Measurements from ENCODE around the gene ITGA6. TPM values are rescaled to one million over a fixed set of nuclear protein-coding genes. Genes with fewer than 3 reads are reported as not detected.
"Not testable (repeated sequence)": the region's sequence is repeated elsewhere in the genome, so short reads cannot be mapped to it uniquely, and the experiment has no call there.

The ITGA6 gene
- polyA plus RNA-seq, 1 donor from 2014 or later, result 14.4 TPM

DNA sequence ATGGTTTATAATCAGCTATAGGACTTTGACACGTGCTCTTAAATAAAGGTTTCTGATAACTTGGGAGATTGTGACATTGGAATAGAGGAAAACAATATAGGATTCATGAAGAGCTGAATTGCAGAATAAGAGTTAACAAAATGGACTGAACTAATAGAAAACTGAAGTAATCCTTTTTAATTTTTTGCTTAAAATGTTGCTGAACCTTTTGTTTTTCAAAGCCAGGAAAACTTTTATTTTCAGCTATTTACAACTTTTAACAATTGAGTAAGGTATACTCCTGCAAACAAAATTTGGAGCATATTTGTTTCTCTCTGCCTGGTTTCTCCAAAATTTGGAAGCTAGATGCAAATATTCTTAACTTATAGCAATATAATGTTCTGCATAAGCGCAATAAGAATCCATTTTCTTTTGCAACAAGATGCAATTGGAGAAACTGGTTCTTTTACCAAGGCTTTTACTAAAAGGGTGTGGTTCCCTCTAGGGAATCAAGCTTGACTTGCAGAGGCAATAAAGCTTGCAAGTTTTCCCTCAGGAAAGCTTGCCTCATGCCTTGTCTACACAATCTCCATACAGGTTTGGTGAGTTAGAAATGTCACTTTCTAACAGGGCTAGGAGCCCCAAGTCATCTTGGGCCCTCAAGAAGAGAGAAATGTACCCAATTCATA lies 118.2 kb downstream of the ITGA6 start:
- TF ChIP-seq EP300 (conservative IDR thresholded peaks at IDR 0.05; ENCODE audit: poor library complexity, severe bottlenecking), result no peak
- TF ChIP-seq, protein P1, sequence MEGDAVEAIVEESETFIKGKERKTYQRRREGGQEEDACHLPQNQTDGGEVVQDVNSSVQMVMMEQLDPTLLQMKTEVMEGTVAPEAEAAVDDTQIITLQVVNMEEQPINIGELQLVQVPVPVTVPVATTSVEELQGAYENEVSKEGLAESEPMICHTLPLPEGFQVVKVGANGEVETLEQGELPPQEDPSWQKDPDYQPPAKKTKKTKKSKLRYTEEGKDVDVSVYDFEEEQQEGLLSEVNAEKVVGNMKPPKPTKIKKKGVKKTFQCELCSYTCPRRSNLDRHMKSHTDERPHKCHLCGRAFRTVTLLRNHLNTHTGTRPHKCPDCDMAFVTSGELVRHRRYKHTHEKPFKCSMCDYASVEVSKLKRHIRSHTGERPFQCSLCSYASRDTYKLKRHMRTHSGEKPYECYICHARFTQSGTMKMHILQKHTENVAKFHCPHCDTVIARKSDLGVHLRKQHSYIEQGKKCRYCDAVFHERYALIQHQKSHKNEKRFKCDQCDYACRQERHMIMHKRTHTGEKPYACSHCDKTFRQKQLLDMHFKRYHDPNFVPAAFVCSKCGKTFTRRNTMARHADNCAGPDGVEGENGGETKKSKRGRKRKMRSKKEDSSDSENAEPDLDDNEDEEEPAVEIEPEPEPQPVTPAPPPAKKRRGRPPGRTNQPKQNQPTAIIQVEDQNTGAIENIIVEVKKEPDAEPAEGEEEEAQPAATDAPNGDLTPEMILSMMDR (IDR thresholded peaks at IDR 0.05; ENCODE audit: poor library complexity, severe bottlenecking), result no peak
- TF ChIP-seq SMC3 (conservative IDR thresholded peaks at IDR 0.05; ENCODE audit: poor library complexity), result no peak

DNA sequence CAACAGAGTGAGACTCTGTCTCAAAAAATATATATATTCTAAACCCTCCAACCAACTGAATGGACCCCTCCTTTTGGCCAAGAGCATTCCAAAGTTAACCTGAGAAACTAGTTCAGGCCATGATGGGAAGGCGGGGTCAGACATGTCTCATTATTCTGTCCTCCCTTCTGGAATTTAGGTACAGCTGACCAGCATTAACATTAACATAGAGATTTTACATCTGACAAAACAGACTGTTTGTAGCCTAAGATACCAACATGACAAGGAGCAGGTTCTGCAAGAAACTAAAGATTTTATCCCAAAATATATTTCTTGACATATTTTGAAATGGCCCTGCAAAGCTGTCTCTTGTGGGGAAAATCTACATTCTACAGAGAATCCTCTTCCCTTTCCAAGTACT lies 121.7 kb downstream of the ITGA6 start:
- H3K9ac ChIP-seq (ENCODE audit: low read length), result no peak overlapping the region
- no peaks in the 10 kb centered on the region for H4K20me1 ChIP-seq (ENCODE audit: insufficient read depth)
- H3K36me3 ChIP-seq (ENCODE audit: insufficient read depth, low read length), result no peaks in the 10 kb centered on the region
- no peak overlapping the region for H2AFZ ChIP-seq (ENCODE audit: low read depth, low read length)
- no peaks in the 10 kb centered on the region for H3K79me2 ChIP-seq (replicated peaks; ENCODE audit: insufficient read depth, low read length)
- no peaks in the 10 kb centered on the region for H3F3A ChIP-seq (ENCODE audit: insufficient read depth, low read length, poor library complexity, severe bottlenecking)
- H3K4me2 ChIP-seq (ENCODE audit: low read length), result no peak overlapping the region
- no peak overlapping the region for H3K27ac ChIP-seq (ENCODE audit: low read length)
- H3K27me3 ChIP-seq (ENCODE audit: insufficient read depth, low read depth, low read length), result no peaks in the 10 kb centered on the region
- H3K9me2 ChIP-seq (ENCODE audit: insufficient read depth, low read length), result no peaks in the 10 kb centered on the region
- no peak for TF ChIP-seq EP300 (conservative IDR thresholded peaks at IDR 0.05; ENCODE audit: poor library complexity, severe bottlenecking)
- no peak for TF ChIP-seq TAF1 (IDR thresholded peaks at IDR 0.05; ENCODE audit: low read depth)
- TF ChIP-seq SMC3 (conservative IDR thresholded peaks at IDR 0.05; ENCODE audit: poor library complexity), result no peak
- no peak for TF ChIP-seq RAD21 (conservative IDR thresholded peaks at IDR 0.05)
- TF ChIP-seq, protein P1 (IDR thresholded peaks at IDR 0.05; ENCODE audit: poor library complexity, severe bottlenecking), result no peak
- TF ChIP-seq, protein P2, sequence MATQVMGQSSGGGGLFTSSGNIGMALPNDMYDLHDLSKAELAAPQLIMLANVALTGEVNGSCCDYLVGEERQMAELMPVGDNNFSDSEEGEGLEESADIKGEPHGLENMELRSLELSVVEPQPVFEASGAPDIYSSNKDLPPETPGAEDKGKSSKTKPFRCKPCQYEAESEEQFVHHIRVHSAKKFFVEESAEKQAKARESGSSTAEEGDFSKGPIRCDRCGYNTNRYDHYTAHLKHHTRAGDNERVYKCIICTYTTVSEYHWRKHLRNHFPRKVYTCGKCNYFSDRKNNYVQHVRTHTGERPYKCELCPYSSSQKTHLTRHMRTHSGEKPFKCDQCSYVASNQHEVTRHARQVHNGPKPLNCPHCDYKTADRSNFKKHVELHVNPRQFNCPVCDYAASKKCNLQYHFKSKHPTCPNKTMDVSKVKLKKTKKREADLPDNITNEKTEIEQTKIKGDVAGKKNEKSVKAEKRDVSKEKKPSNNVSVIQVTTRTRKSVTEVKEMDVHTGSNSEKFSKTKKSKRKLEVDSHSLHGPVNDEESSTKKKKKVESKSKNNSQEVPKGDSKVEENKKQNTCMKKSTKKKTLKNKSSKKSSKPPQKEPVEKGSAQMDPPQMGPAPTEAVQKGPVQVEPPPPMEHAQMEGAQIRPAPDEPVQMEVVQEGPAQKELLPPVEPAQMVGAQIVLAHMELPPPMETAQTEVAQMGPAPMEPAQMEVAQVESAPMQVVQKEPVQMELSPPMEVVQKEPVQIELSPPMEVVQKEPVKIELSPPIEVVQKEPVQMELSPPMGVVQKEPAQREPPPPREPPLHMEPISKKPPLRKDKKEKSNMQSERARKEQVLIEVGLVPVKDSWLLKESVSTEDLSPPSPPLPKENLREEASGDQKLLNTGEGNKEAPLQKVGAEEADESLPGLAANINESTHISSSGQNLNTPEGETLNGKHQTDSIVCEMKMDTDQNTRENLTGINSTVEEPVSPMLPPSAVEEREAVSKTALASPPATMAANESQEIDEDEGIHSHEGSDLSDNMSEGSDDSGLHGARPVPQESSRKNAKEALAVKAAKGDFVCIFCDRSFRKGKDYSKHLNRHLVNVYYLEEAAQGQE (IDR thresholded peaks at IDR 0.05; ENCODE audit: borderline replicate concordance), result no peak
- no peak for TF ChIP-seq EZH2 (IDR thresholded peaks at IDR 0.05; ENCODE audit: borderline replicate concordance, insufficient read depth, low read length, poor library complexity, severe bottlenecking)
- no peak for TF ChIP-seq POLR2AphosphoS5 (IDR thresholded peaks at IDR 0.05)
- no peak for TF ChIP-seq MXI1 (conservative IDR thresholded peaks at IDR 0.05; ENCODE audit: poor library complexity, severe bottlenecking)
- no peaks in the 10 kb centered on the region for H3K9me3 ChIP-seq (ENCODE audit: low read length)
- H3K4me3 ChIP-seq (ENCODE audit: low read length), result no peak overlapping the region

More for the DNA sequence above, 118.2 kb downstream of the ITGA6 start:
- no peak overlapping the region for H3K9ac ChIP-seq (ENCODE audit: low read length)
- no peak overlapping the region for H3K4me3 ChIP-seq (ENCODE audit: low read length)
- H3K36me3 ChIP-seq (ENCODE audit: insufficient read depth, low read length), result no peaks in the 10 kb centered on the region
- H3K4me2 ChIP-seq (ENCODE audit: low read length), result no peak overlapping the region
- no peak overlapping the region for H3K27ac ChIP-seq (ENCODE audit: low read length)
- no peaks in the 10 kb centered on the region for H3K79me2 ChIP-seq (replicated peaks; ENCODE audit: insufficient read depth, low read length)
- no peaks in the 10 kb centered on the region for H3K9me2 ChIP-seq (ENCODE audit: insufficient read depth, low read length)
- no peaks in the 10 kb centered on the region for H3F3A ChIP-seq (ENCODE audit: insufficient read depth, low read length, poor library complexity, severe bottlenecking)
- no peaks in the 10 kb centered on the region for H4K20me1 ChIP-seq (ENCODE audit: insufficient read depth)
- no peak overlapping the region for H2AFZ ChIP-seq (ENCODE audit: low read depth, low read length)
- no peaks in the 10 kb centered on the region for H3K27me3 ChIP-seq (ENCODE audit: insufficient read depth, low read depth, low read length)
- H3K9me3 ChIP-seq (ENCODE audit: low read length), result no peaks in the 10 kb centered on the region

DNA sequence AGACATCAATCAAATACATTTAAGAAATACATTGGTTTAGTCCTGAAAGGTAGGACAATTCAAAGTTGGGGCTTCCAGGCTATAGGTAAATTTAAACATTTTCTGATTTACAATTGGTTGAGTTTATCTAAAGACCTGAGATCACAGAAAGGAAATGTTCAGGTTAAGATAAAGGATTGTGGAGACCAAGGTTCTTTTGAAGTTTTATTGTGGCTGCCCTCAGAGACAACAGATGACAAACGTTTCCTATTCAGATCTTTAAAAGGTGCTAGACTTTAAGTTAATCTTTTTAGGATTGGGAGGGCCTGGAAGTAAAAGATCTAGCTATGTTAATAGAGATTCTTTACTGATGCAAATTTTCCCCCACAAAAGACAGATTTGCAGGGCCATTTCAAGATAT lies 122.4 kb downstream of the ITGA6 start:
- H3F3A ChIP-seq (ENCODE audit: insufficient read depth, low read length, poor library complexity, severe bottlenecking); H3K36me3 ChIP-seq (ENCODE audit: insufficient read depth, low read length); H3K79me2 ChIP-seq (replicated peaks; ENCODE audit: insufficient read depth, low read length); H3K9me2 ChIP-seq (ENCODE audit: insufficient read depth, low read length); H3K9ac ChIP-seq (ENCODE audit: low read length); H3K9me3 ChIP-seq (ENCODE audit: low read length); H3K27ac ChIP-seq (ENCODE audit: low read length); H4K20me1 ChIP-seq (ENCODE audit: insufficient read depth); H3K4me2 ChIP-seq (ENCODE audit: low read length); H3K27me3 ChIP-seq (ENCODE audit: insufficient read depth, low read depth, low read length); H3K4me3 ChIP-seq (ENCODE audit: low read length); H2AFZ ChIP-seq (ENCODE audit: low read depth, low read length): not testable (repeated sequence)

Measured in neural cell (in vitro differentiated cells).